ENCODE data around the gene IL32.

- TF ChIP-seq CTCF (IDR thresholded peaks at IDR 0.05) = no peak
- no peak for TF ChIP-seq EZH2 (IDR thresholded peaks at IDR 0.05; ENCODE audit: borderline replicate concordance, insufficient read depth, low read depth, low read length, poor library complexity, severe bottlenecking)
Observed at GRCh38 chr16:3074860-3075522, 9.6 kb downstream of the IL32 start.
